ENCODE measurements around the gene GRK3. TPM values are rescaled to one million over a fixed set of nuclear protein-coding genes. Genes with fewer than 3 reads are reported as not detected.

Gene GRK3
- total and polyA plus RNA-seq, 2 donors (not counting 3 experiments of a cell fraction or from before 2014, with no cell fraction given), result 0.68 to 4.4 TPM

DNA sequence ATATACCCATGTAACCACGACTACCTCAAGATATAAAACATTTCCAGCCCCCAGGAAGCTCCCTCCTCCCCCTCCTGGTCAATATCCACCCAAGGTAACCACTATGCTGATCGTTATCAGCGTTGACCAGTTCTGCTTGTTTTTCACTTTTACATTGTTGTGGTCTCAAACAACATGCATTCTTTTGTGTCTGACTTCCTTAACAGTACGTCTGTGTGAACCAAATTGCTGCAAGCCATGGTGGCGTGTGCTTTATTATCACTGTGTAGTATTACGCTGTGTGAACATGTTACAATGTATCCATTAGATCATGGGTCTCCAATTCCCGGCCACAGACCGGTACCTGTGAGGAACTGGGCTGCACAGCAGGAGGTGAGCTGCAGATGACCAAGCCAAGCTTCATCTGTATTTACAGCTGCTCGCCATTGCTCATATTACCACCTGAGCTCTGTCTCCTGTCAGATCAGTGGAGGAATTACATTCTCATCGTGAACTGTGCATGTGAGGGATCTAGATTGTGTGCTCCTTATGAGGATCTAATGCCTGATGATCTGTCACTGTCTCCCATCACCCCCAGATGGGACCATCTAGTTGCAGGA, 15.5 kb upstream of the GRK3 start:
- CTCF ChIA-PET, result no interaction called here
- dilution Hi-C loops (cut with MboI; ENCODE audit: extremely low pct_ligation_motif_present, low sequenced_read_pairs), result no loop called here
- Histone ChIP-seq H3K27me3 (ENCODE audit: control insufficient read depth in 2 of 2, insufficient read depth in 2 of 2, low read length in 2 of 2) (peaks cover 0 to 8% of the 10 kb centered on the region in 2 experiments), H3K4me1 (ENCODE audit: control insufficient read depth, extremely low read depth, insufficient read depth, low read length) (no peaks in the 10 kb centered on the region), H3K79me2 (ENCODE audit: control insufficient read depth, insufficient read depth, low read length) (no peaks in the 10 kb centered on the region), H3K36me3 (ENCODE audit: control insufficient read depth in 2 of 2, extremely low read depth in 1 of 2, insufficient read depth in 2 of 2, low read length in 2 of 2) (no peaks in the 10 kb centered on the region), H4K20me1 (replicated peaks; ENCODE audit: control insufficient read depth, extremely low read depth, insufficient read depth, low read length) (no peaks in the 10 kb centered on the region), H2AFZ (ENCODE audit: low read depth, low read length) (no peak overlapping the region), H3K4me3 (replicated peaks in 1 of 3; ENCODE audit: insufficient read depth in 1 of 3, low read depth in 1 of 3, low read length in 3 of 3) (no peak overlapping the region), H3K9me1 (replicated peaks; ENCODE audit: control insufficient read depth, extremely low read depth, insufficient read depth, low read length) (no peaks in the 10 kb centered on the region), H3K4me2 (ENCODE audit: insufficient read depth, low read length) (no peak overlapping the region), H3K9ac (replicated peaks; ENCODE audit: extremely low read depth, insufficient read depth, low read length) (no peak overlapping the region), H3K27ac (ENCODE audit: insufficient read depth, low read depth, low read length) (no peak overlapping the region), H3K9me3 (replicated peaks; ENCODE audit: control insufficient read depth, insufficient read depth, low read length) (no peaks in the 10 kb centered on the region)
- no peak for TF ChIP-seq JUN (IDR thresholded peaks at IDR 0.05; ENCODE audit: borderline replicate concordance, insufficient read depth, insufficient read length, low read depth)
- TF ChIP-seq POLR2AphosphoS5 (IDR thresholded peaks at IDR 0.05; ENCODE audit: insufficient read depth, low read depth, low read length), result no peak
- TF ChIP-seq GATA2 (IDR thresholded peaks at IDR 0.05; ENCODE audit: insufficient read depth, insufficient read length, low read depth, low read length), result no peak
- TF ChIP-seq, protein P1, sequence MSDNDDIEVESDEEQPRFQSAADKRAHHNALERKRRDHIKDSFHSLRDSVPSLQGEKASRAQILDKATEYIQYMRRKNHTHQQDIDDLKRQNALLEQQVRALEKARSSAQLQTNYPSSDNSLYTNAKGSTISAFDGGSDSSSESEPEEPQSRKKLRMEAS (IDR thresholded peaks at IDR 0.05; ENCODE audit: insufficient read depth, insufficient read length), result no peak
- TF ChIP-seq MYC (IDR thresholded peaks at IDR 0.05; ENCODE audit: low read depth, low read length), result no peak
- TF ChIP-seq, protein P2, sequence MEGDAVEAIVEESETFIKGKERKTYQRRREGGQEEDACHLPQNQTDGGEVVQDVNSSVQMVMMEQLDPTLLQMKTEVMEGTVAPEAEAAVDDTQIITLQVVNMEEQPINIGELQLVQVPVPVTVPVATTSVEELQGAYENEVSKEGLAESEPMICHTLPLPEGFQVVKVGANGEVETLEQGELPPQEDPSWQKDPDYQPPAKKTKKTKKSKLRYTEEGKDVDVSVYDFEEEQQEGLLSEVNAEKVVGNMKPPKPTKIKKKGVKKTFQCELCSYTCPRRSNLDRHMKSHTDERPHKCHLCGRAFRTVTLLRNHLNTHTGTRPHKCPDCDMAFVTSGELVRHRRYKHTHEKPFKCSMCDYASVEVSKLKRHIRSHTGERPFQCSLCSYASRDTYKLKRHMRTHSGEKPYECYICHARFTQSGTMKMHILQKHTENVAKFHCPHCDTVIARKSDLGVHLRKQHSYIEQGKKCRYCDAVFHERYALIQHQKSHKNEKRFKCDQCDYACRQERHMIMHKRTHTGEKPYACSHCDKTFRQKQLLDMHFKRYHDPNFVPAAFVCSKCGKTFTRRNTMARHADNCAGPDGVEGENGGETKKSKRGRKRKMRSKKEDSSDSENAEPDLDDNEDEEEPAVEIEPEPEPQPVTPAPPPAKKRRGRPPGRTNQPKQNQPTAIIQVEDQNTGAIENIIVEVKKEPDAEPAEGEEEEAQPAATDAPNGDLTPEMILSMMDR (IDR thresholded peaks at IDR 0.05; ENCODE audit: extremely low read depth in 1 of 2, insufficient read depth in 1 of 2, low read depth in 1 of 2, low read length in 2 of 2), result no peak
- no peak for TF ChIP-seq EZH2 (IDR thresholded peaks at IDR 0.05; ENCODE audit: borderline replicate concordance, low read depth, low read length, severe bottlenecking)
- no peak for TF ChIP-seq FOS (IDR thresholded peaks at IDR 0.05; ENCODE audit: borderline replicate concordance, insufficient read depth, low read length)
- no peak for TF ChIP-seq POLR2A (IDR thresholded peaks at IDR 0.05; ENCODE audit: low read depth, low read length)
- no peak for FAIRE-seq
- DNase-seq (ENCODE audit: low read depth, low spot score), result no peak
- no TSS peak for BruUV-seq (replicated peaks)
- POLR2A ChIA-PET, result no interaction called here
- intact Hi-C loops (cut with micrococcal nuclease), result no loop called here
